ENCODE data around the gene CFAP77. TPM values are rescaled to one million over a fixed set of nuclear protein-coding genes. Genes with fewer than 3 reads are reported as not detected.

The CFAP77 gene
- total RNA-seq, 1 donor from 2014 or later: 0.43 TPM

GRCh38 chr9:132494857-132495256 lies 84.8 kb downstream of the CFAP77 start:
- DNase-seq (ENCODE audit: low spot score, unreplicated experiment): no peak
- Mint-ChIP-seq H3K4me1 (ENCODE audit: low read depth) (no peaks in the 10 kb centered on the region), H3K4me3 (ENCODE audit: low read depth) (no peak overlapping the region), H3K27me3 (peaks cover 5% of the 10 kb centered on the region), H3K36me3 (ENCODE audit: insufficient read depth) (no peaks in the 10 kb centered on the region), H3K27ac (no peak overlapping the region), H3K9me3 (ENCODE audit: low read depth) (peaks cover 15% of the 10 kb centered on the region)
- TF ChIP-seq CTCF (IDR thresholded peaks at IDR 0.05; ENCODE audit: unreplicated experiment): no peak

DNA sequence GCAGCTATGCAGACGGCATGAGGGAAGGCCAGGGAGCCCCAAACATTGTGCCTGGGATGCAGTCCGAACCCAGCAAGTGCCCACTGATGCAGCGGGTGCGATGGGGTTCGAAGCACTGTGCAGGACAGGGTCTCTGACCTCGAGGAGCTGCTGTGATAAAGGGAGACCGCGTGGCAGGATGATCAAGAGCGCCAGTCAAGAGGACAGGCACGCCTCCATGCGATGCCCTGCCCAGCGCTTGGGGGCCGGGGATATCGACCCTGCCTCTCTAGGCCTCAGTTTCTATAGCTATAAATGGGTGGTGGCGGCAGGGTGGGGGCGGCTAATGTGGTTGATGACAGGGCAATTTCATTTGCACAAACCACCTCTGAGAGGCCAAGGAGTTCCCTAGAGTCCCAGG lies 87.7 kb downstream of the CFAP77 start:
- Mint-ChIP-seq H3K4me3 (ENCODE audit: low read depth) (no peak overlapping the region), H3K36me3 (ENCODE audit: insufficient read depth) (no peaks in the 10 kb centered on the region), H3K27ac (no peak overlapping the region), H3K9me3 (ENCODE audit: low read depth) (peaks cover 12% of the 10 kb centered on the region), H3K4me1 (ENCODE audit: low read depth) (no peaks in the 10 kb centered on the region), H3K27me3 (peaks cover 4% of the 10 kb centered on the region)
- no peak for DNase-seq (ENCODE audit: low spot score, unreplicated experiment)
- no peak for TF ChIP-seq CTCF (IDR thresholded peaks at IDR 0.05; ENCODE audit: unreplicated experiment)

DNA sequence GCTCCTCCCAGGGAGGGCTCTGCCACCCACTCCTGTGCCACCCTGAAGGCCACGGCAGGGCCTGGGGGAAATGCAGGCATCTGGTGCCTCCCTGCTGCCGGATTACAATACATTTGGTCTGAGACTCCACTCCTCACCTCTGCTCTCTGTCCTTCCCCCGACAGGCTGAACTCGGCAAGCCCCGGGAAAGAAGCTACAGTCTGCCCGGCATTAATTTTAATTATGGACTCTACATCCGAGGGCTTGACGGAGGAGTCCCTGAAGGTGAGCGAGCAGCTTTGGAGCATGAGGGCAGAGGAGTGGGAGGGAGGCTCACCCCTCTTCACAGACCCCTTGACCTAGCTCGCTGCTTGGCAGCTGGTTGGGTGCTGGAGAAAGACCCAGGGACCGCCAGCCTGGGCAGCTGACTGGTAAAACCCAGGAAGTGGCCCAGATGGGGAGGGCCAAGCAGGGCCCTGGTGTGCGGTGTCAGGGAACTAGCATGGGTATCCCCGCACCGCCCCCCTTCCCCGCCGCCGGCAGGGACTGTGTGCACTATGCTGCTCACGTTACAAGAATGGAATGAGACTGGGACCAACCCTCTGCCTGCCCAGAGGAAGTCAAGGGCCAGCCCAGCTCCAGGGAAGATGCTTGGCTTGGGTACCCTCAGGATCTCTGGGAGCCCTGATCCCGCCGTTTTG lies 88.7 kb downstream of the CFAP77 start:
- peaks cover 1% of the 10 kb centered on the region for H3K36me3 Mint-ChIP-seq (ENCODE audit: insufficient read depth)
- H3K4me3 Mint-ChIP-seq (ENCODE audit: low read depth): no peak overlapping the region
- DNase-seq (ENCODE audit: low spot score, unreplicated experiment): no peak
- H3K27me3 Mint-ChIP-seq: peaks cover 11% of the 10 kb centered on the region
- no peak overlapping the region for H3K27ac Mint-ChIP-seq
- H3K4me1 Mint-ChIP-seq (ENCODE audit: low read depth): no peaks in the 10 kb centered on the region
- H3K9me3 Mint-ChIP-seq (ENCODE audit: low read depth): peaks cover 8% of the 10 kb centered on the region
- no peak for TF ChIP-seq CTCF (IDR thresholded peaks at IDR 0.05; ENCODE audit: unreplicated experiment)

GRCh38 chr9:132499251-132499650 lies 89.2 kb downstream of the CFAP77 start:
- H3K4me1 Mint-ChIP-seq (ENCODE audit: low read depth): no peaks in the 10 kb centered on the region
- peaks cover 6% of the 10 kb centered on the region for H3K9me3 Mint-ChIP-seq (ENCODE audit: low read depth)
- TF ChIP-seq CTCF (IDR thresholded peaks at IDR 0.05; ENCODE audit: unreplicated experiment): no peak
- H3K36me3 Mint-ChIP-seq (ENCODE audit: insufficient read depth): peaks cover 1% of the 10 kb centered on the region
- H3K4me3 Mint-ChIP-seq (ENCODE audit: low read depth): no peak overlapping the region
- DNase-seq (ENCODE audit: low spot score, unreplicated experiment): no peak
- no peak overlapping the region for H3K27ac Mint-ChIP-seq
- H3K27me3 Mint-ChIP-seq: peaks cover 17% of the 10 kb centered on the region

DNA sequence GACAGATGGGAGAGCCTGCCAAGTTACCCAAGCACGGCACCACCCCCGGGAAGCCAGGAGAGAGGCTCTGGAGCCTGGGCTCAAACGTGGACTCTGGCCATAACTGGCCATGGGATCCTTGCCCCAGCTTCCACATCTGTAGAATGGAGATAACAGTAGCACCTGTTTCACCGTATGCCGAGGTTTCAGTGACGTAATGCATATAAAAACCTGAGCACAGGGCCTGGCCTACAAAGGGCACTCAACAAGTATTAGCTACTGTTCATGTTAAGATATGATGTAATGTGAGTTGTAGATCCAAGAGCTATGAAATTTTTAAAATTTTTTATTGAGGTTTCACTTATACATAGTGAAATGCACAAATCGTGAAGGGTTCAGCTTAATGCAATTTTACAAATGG lies 90.2 kb downstream of the CFAP77 start:
- H3K27ac Mint-ChIP-seq: no peak overlapping the region
- DNase-seq (ENCODE audit: low spot score, unreplicated experiment): no peak
- H3K9me3 Mint-ChIP-seq (ENCODE audit: low read depth): no peaks in the 10 kb centered on the region
- no peak for TF ChIP-seq CTCF (IDR thresholded peaks at IDR 0.05; ENCODE audit: unreplicated experiment)
- H3K27me3 Mint-ChIP-seq: peaks cover 26% of the 10 kb centered on the region
- H3K4me3 Mint-ChIP-seq (ENCODE audit: low read depth): no peak overlapping the region
- H3K4me1 Mint-ChIP-seq (ENCODE audit: low read depth): no peaks in the 10 kb centered on the region
- H3K36me3 Mint-ChIP-seq (ENCODE audit: insufficient read depth): peaks cover 1% of the 10 kb centered on the region

Data from progenitor cell of endocrine pancreas (in vitro differentiated cells).